Tibial nerve (tissue), 4 donors: ENCODE data around the gene OR2K2. TPM values are rescaled to one million over a fixed set of nuclear protein-coding genes. Genes with fewer than 3 reads are reported as not detected.
"Not testable (repeated sequence)": the region's sequence is repeated elsewhere in the genome, so short reads cannot be mapped to it uniquely, and the experiment has no call there.

Experiments
- DNase-seq, 2 donors: peaks; one replicate each; pipeline ENCODE4 v3.0.0-alpha.2; 2019; ENCODE audit warnings: low spot score in 2 of 2
- H3K27ac ChIP-seq, 4 donors: fragments of 200-600 bp; sonication (generic) in 3 of 4; one replicate each; pipeline ENCODE4 v1.5.1; 2017 to 2019; ENCODE audit warnings: mild to moderate bottlenecking in 1 of 4
- H3K27me3 ChIP-seq, 2 donors: fragments of 200-600 bp; sonication (generic) in 1 of 2; one replicate each; pipeline versions ENCODE4 v1.5.1 to v1.6.0; 2017 to 2019
- H3K36me3 ChIP-seq, 3 donors: fragments of 200-600 bp; sonication (generic); one replicate each; pipeline ENCODE4 v1.5.1; 2018 to 2019
- H3K4me1 ChIP-seq, 4 donors: fragments of 200-600 bp; sonication (generic) in 3 of 4; one replicate each; pipeline ENCODE4 v1.5.1; 2017 to 2019
- H3K4me3 ChIP-seq, 4 donors: fragments of 200-600 bp; sonication (generic) in 3 of 4; one replicate each; pipeline ENCODE4 v1.5.1; 2017 to 2019; ENCODE audit warnings: mild to moderate bottlenecking in 1 of 4, moderate library complexity in 1 of 4
- H3K9me3 ChIP-seq, 4 donors: fragments of 200-600 bp; sonication (generic) in 3 of 4; one replicate each; pipeline ENCODE4 v1.5.1; 2017 to 2019
- EP300 ChIP-seq, 2 donors: sonication (generic); formaldehyde crosslinking; IDR thresholded peaks; one replicate each; pipeline ENCODE4 v1.6.1; 2017; ENCODE audit warnings: antibody characterized with exemption in 2 of 2, mild to moderate bottlenecking in 1 of 2
- POLR2A ChIP-seq, 2 donors: fragments of 450-650 bp; IDR thresholded peaks; one replicate each; pipeline ENCODE4 v1.6.1; 2017; ENCODE audit warnings: antibody characterized with exemption in 2 of 2, mild to moderate bottlenecking in 2 of 2, moderate library complexity in 2 of 2
- WGBS, 2 donors: methylation state at CpG; one replicate each; pipeline ENCODE4 v1.1.5; 2018; 5-methylcytosine and 5-hydroxymethylcytosine counted together
- total RNA-seq, 4 donors: library from RNA; depleted of rRNA; stranded (reverse); fragments of >200 nt; gene quantifications; one replicate each; pipeline ENCODE4 v1.1.0, GENCODE V29; 2016
- TF ChIP-seq, protein P1 (sequence below), 5 experiments: fragments of 200-600 bp in 3 of 5; fragments of 450-650 bp in 2 of 5; sonication (generic) in 3 of 5; IDR thresholded peaks; one replicate each; pipeline ENCODE4 v1.5.1; 2016 to 2019; ENCODE audit warnings: antibody characterized with exemption in 5 of 5, mild to moderate bottlenecking in 3 of 5, moderate library complexity in 2 of 5

OR2K2 gene
- total RNA-seq, 4 donors from 2014 or later, result 4.7 TPM; not detected in 3

DNA sequence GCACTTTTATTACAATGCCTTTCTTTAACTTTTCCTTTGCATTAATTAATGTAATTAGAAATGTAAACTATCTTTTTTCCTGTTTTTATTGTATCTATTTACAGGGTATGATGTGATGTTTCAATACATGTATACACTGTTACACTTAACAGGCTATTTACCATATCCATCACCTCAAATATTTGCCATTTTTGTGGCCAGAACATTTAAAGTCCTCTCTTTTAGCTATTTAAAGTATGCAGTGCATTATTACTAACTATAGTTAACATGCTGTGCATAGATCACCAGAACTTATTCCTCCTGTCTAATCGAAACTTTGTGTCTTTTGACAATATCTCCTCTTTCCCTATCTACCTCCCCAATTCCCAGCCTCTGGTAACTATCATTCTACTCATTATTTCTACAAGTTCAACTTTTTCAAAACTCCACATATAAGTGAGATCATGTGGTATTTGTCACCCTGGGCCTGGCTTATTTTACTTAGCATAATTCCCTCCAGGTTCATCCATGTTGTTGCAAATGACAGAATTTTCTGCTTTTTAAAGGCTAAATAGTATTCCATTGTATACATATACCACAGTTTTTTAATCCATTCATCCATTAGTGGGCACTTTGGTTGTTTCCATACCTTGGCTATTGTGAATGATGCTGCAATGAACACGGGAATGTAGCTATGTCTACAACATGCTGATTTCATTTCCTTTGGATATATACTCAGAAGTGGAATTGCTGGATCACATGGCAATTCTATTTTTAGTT, 32.8 kb downstream of the OR2K2 start:
- TF ChIP-seq EP300 (IDR thresholded peaks at IDR 0.05) (no peak), POLR2A (IDR thresholded peaks at IDR 0.05) (no peak)
- TF ChIP-seq, protein P1, sequence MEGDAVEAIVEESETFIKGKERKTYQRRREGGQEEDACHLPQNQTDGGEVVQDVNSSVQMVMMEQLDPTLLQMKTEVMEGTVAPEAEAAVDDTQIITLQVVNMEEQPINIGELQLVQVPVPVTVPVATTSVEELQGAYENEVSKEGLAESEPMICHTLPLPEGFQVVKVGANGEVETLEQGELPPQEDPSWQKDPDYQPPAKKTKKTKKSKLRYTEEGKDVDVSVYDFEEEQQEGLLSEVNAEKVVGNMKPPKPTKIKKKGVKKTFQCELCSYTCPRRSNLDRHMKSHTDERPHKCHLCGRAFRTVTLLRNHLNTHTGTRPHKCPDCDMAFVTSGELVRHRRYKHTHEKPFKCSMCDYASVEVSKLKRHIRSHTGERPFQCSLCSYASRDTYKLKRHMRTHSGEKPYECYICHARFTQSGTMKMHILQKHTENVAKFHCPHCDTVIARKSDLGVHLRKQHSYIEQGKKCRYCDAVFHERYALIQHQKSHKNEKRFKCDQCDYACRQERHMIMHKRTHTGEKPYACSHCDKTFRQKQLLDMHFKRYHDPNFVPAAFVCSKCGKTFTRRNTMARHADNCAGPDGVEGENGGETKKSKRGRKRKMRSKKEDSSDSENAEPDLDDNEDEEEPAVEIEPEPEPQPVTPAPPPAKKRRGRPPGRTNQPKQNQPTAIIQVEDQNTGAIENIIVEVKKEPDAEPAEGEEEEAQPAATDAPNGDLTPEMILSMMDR (IDR thresholded peaks at IDR 0.05), result no peak
- 83 to 90% methylated on average over 2 of the region's 2 CpGs for WGBS, 2 donors
- DNase-seq, result no peak
- Histone ChIP-seq H3K36me3 (no peaks in the 10 kb centered on the region), H3K4me1 (peaks cover 0 to 27% (median 11%) of the 10 kb centered on the region in 4 donors), H3K27me3 (no peaks in the 10 kb centered on the region), H3K9me3 (peaks cover 0 to 4% (median 0%) of the 10 kb centered on the region in 4 donors), H3K4me3 (no peak overlapping the region), H3K27ac (peak overlapping the region in 2 of 4 donors; percentile 88 to 89)

DNA sequence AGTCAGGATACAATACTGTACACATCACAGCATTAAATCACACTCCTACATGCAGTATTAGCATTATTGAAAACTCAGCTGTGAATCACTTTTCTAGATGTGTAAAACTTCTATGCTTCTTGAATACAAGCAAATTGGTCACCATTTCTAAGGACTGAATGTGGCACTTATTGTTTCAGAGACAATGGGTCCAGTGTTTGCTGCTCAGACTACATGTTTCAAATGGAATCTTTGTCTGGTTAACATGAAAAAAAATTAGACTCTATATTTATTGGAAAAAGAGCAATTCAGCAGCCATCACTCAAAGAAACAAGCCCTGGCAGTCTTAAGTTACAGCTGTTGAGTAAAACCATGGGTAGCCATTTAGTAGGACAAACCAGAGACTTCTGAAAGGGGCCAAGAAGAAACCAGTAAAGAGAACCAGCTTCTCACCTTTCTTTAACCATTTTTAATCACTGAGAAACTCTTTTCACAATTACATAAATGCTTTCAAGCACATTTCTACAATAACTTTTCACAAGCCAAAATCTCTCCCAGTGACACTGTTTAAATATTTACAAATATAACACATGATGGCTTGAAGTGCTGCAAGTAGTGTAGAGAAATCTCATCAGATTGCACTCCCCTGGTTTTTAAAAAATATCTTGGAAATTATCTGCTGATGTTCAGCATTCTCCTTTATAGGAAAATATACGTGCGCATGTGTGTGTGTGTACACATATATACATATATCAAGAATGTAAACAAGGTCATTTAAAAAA, 35.2 kb downstream of the OR2K2 start:
- Histone ChIP-seq H3K27ac (peak overlapping the region; percentile 5 to 89 (median 52)), H3K4me3 (no peak overlapping the region), H3K36me3 (no peaks in the 10 kb centered on the region), H3K4me1 (peaks cover 0 to 19% (median 8%) of the 10 kb centered on the region in 4 donors), H3K9me3 (peaks cover 0 to 4% (median 0%) of the 10 kb centered on the region in 4 donors), H3K27me3 (no peaks in the 10 kb centered on the region)
- DNase-seq, result no peak
- whole genome bisulfite sequencing, 2 donors, result 81 to 82% methylated on average over 2 of the region's 2 CpGs
- peak in 1 of 2 donors; percentile 48 for TF ChIP-seq EP300 (IDR thresholded peaks at IDR 0.05)
- TF ChIP-seq, protein P1 (IDR thresholded peaks at IDR 0.05), result no peak

DNA sequence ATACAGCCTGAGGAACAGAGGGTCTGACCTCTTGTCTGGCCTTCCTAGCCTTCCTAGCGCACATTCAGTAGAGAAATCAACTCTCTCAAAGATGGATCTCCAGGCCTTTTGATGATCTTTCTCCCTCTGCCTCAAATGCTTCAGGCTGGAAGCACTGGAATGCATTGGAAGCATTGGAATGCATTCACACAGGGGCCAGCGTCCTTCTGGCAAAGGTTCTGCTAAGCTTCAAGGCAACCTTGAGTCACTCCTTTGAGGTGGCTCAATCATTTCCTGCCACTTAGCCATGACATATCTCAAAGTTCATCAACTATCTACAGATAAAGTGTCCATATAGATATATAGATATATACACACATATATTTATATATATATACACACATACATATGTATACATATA, 42.9 kb downstream of the OR2K2 start:
- Histone ChIP-seq H3K4me1 (peaks cover 0 to 35% (median 0%) of the 10 kb centered on the region in 4 donors), H3K9me3 (no peaks in the 10 kb centered on the region), H3K27me3 (no peaks in the 10 kb centered on the region), H3K36me3 (no peaks in the 10 kb centered on the region), H3K27ac (peak overlapping the region in 1 of 4 donors; percentile 10), H3K4me3 (no peak overlapping the region)
- TF ChIP-seq EP300 (IDR thresholded peaks at IDR 0.05), result no peak
- no peak for TF ChIP-seq POLR2A (IDR thresholded peaks at IDR 0.05)
- TF ChIP-seq, protein P1 (IDR thresholded peaks at IDR 0.05), result no peak
- 70 to 74% methylated on average over 2 of the region's 2 CpGs for WGBS, 2 donors
- no peak for DNase-seq

DNA sequence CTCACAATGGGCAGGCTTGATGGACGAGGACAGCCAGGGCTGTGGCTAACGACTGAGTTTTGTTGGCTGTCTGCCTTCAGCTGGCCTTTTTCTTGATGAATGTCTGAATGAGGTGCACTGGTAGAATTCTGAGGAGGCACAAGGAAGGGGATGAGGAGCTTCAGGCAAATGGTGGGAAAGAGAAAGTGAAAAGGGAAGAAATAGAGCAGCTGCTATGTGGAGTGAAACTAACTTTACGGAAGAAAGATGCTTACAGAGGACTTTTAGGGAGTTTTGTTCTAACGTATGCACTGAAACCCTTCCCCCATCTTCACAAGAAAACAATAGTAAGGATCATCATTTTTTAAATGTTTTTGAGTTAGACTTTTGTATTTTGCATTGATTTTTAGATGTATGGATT, 45.3 kb downstream of the OR2K2 start:
- H3K4me1 ChIP-seq, result peaks cover 0 to 42% (median 0%) of the 10 kb centered on the region in 4 donors
- H3K27me3 ChIP-seq, result no peaks in the 10 kb centered on the region
- H3K9me3 ChIP-seq, result no peaks in the 10 kb centered on the region
- no peaks in the 10 kb centered on the region for H3K36me3 ChIP-seq
- TF ChIP-seq, protein P1 (IDR thresholded peaks at IDR 0.05), result no peak
- TF ChIP-seq POLR2A (IDR thresholded peaks at IDR 0.05), result no peak
- no peak for TF ChIP-seq EP300 (IDR thresholded peaks at IDR 0.05)
- WGBS, 2 donors, result 71% methylated on average over 4 of the region's 4 CpGs
- DNase-seq, result no peak
- H3K27ac ChIP-seq, result peak overlapping the region in 1 of 4 donors; percentile 11
- H3K4me3 ChIP-seq, result no peak overlapping the region

DNA sequence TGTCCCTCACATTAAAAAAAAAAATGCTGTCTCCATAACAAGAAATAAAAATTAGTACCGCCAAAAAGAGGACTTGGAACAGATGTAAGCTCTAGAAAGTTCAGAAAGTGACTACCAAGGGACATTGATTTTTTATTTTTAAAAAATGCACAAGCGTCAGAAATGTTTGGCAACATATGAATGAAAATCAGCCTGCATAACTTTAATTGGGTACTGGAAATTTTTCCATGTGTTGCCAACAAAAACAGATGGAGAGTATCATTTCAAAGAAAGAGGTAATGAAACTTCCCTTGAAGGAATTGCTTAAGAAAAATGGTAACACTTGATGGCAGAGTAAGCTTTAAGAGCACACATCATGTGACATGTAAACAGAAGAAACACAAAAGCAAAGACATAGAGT, 47.2 kb downstream of the OR2K2 start:
- no peaks in the 10 kb centered on the region for H3K27me3 ChIP-seq
- TF ChIP-seq POLR2A (IDR thresholded peaks at IDR 0.05) (no peak), EP300 (IDR thresholded peaks at IDR 0.05) (peak; percentile 13 to 75)
- peaks cover 0 to 27% (median 0%) of the 10 kb centered on the region in 4 donors for H3K4me1 ChIP-seq
- WGBS, 2 donors, result 27 to 28% methylated on average over 2 of the region's 2 CpGs
- H3K27ac ChIP-seq, result peak overlapping the region in 1 of 4 donors; percentile 33
- H3K36me3 ChIP-seq, result no peaks in the 10 kb centered on the region
- no peak for DNase-seq
- no peak overlapping the region for H3K4me3 ChIP-seq
- no peaks in the 10 kb centered on the region for H3K9me3 ChIP-seq

DNA sequence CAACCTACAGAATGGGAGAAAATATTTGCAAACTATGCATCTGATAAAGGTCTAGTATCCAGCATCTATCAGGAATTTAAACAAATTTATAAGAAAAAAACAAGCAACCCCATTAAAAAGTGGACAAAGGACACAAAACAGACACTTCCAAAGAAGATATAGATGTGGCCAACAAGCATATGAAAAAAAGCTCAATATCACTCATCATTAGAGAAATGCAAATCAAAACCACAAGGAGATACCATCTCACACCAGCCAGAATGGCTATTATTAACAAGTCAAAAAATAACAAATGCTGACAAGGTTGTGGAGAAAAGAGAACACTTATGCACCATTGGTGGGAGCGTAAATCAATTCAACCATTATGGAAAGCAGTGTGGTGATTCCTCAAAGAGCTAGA, 49.2 kb downstream of the OR2K2 start:
- 97 to 100% methylated on average over 1 of the region's 1 CpG for WGBS, 2 donors

More for the DNA sequence above, 49.2 kb downstream of the OR2K2 start:
- H3K4me3 ChIP-seq, H3K9me3 ChIP-seq, H3K36me3 ChIP-seq, DNase-seq, H3K27me3 ChIP-seq, H3K27ac ChIP-seq: not testable (repeated sequence)
- peaks cover 0 to 20% (median 0%) of the 10 kb centered on the region in 4 donors for H3K4me1 ChIP-seq
